NT2/D1 (cell line): Measurements from ENCODE around the gene DNAAF5.

ENCODE experiments used
- DNase-seq: peaks from one replicate; pipeline ENCODE4 v3.0.0-alpha.2; 2011; ENCODE audit warnings: low read depth, low spot score
- H3K27me3 ChIP-seq: 2 replicates; pipeline ENCODE4 v1.6.0; 2011; ENCODE audit warnings: mild to moderate bottlenecking; ENCODE audit not compliant: insufficient read length, insufficient read depth
- H3K36me3 ChIP-seq: 2 replicates; pipeline ENCODE4 v1.6.1; 2011; ENCODE audit warnings: mild to moderate bottlenecking, low read length, mixed read lengths; ENCODE audit not compliant: insufficient read depth, insufficient read length
- H3K4me1 ChIP-seq: 2 replicates; pipeline ENCODE4 v1.5.1; 2011; ENCODE audit not compliant: insufficient read depth, insufficient read length
- H3K4me3 ChIP-seq: 2 replicates; pipeline ENCODE4 v1.5.1; 2011; ENCODE audit warnings: low read depth; ENCODE audit not compliant: insufficient read length
- H3K9ac ChIP-seq: 2 replicates; pipeline ENCODE4 v1.6.0; 2011; ENCODE audit warnings: low read depth; ENCODE audit not compliant: insufficient read length
- H3K9me3 ChIP-seq: 2 replicates; pipeline ENCODE4 v1.5.1; 2011; ENCODE audit warnings: mild to moderate bottlenecking, low read length; ENCODE audit not compliant: insufficient read depth
- SUZ12 ChIP-seq: IDR thresholded peaks from 2 replicates; pipeline ENCODE4 v1.6.1; 2011; ENCODE audit not compliant: insufficient read length, insufficient read depth; ENCODE audit errors: extremely low read depth
- YY1 ChIP-seq: IDR thresholded peaks from 2 replicates; pipeline ENCODE4 v1.6.1; 2011; ENCODE audit not compliant: insufficient read length, insufficient read depth
- ZNF274 ChIP-seq: IDR thresholded peaks from 2 replicates; pipeline ENCODE4 v1.6.1; 2011; ENCODE audit warnings: mild to moderate bottlenecking, low read depth, low read length

DNAAF5 gene

DNA sequence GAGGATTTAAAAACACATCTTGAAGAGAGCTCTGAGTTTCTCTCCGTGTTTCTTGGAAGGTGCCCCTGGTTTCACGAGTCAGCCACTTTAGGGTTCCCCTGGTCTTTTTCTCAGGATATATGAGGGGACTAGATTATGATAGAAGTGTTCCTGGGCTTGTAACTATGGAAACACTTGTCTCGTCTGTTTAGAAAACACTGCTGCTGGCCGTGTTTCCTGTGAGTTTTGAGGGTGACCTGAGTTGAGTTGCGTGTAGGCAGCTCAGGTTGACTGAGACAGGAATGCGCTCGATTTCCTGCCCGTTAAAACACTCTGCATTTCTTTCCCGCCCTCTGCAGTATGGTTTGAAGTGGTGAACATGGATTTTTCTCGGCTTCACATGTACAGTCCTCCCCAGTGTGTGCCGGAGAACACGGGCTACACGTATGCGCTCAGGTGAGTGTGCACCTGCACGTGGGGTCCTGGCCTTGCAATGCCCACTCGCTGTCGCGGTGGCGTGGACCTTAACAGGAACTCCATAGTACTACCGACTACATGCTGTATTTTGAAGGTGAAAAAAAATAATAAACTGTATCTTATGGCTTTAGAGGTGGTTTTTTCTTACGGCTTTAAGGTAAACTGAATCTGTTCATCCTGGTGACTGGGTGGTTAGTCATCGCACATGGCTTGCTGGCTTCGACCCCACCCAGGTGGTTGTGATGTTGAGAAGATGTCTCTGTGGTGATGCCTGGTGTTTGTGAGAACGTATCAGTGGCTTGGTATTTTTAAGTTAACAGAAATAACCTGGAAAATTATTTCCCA, 105.9 kb downstream of the DNAAF5 start, which contains the start of gene SUN1:
SUN1 (plus strand) TSS at position 310 of the 801 bp plus-strand sequence; CDS start at position 359, 49 bp downstream.
- DNase-seq, result no peak
- Histone ChIP-seq H3K9me3 (no peaks in the 10 kb centered on the region), H3K9ac (no peak within 1 kb of the TSS), H3K36me3 (peaks cover 34% of the 10 kb centered on the region), H3K4me3 (no peak within 1 kb of the TSS), H3K4me1 (peaks cover 18% of the 10 kb centered on the region), H3K27me3 (no peaks in the 10 kb centered on the region)
- TF ChIP-seq YY1 (no peak), SUZ12 (no peak), ZNF274 (no peak)

GRCh38 chr7:832968-833424, 106.5 kb downstream of the DNAAF5 start:
- DNase-seq, result no peak

DNA sequence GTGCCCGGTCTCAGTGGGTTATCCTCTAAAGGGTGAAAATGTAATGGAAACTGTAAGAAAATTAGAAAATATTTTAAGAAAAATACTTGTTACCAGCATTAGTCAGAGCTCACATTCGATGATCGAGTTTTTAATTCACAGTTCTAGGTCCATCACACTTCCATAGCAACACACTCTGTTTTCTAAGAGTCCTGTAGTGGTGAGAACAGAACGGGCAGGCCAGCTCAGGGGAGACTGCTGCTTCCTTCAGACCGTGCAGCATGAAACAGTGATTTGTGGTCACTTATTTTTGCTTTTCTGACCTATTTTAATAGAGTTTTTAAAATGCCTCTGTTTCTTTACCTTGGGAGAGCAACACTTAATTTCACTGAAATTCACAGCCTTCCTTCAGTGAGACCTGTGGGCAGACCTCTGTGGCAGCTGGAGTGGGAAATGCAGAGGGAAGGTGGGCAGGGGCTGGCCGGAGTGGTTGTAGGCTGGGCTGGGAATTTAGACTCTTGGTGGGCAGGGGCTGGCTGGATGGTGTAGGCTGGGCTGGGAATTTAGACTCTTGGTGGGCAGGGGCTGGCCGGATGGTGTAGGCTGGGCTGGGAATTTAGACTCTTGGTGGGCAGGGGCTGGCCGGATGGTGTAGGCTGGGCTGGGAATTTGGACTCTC, 107.2 kb downstream of the DNAAF5 start:
- Histone ChIP-seq H3K9ac (no peak overlapping the region), H3K27me3 (no peaks in the 10 kb centered on the region), H3K4me3 (no peak overlapping the region), H3K36me3 (peaks cover 44% of the 10 kb centered on the region), H3K9me3 (no peaks in the 10 kb centered on the region), H3K4me1 (peaks cover 18% of the 10 kb centered on the region)
- no peak for TF ChIP-seq YY1
- no peak for TF ChIP-seq SUZ12
- no peak for TF ChIP-seq ZNF274
- DNase-seq, result no peak

More at GRCh38 chr7:832968-833424, 106.5 kb downstream of the DNAAF5 start:
- no peaks in the 10 kb centered on the region for H3K27me3 ChIP-seq
- no peaks in the 10 kb centered on the region for H3K9me3 ChIP-seq
- TF ChIP-seq ZNF274 (no peak), SUZ12 (no peak), YY1 (no peak)
- no peak overlapping the region for H3K9ac ChIP-seq
- peaks cover 40% of the 10 kb centered on the region for H3K36me3 ChIP-seq
- peaks cover 18% of the 10 kb centered on the region for H3K4me1 ChIP-seq
- no peak overlapping the region for H3K4me3 ChIP-seq

GRCh38 chr7:834277-834676, 107.8 kb downstream of the DNAAF5 start:
- Histone ChIP-seq H3K27me3 (no peaks in the 10 kb centered on the region), H3K9ac (no peak overlapping the region), H3K9me3 (no peaks in the 10 kb centered on the region), H3K36me3 (peaks cover 46% of the 10 kb centered on the region), H3K4me3 (no peak overlapping the region), H3K4me1 (peaks cover 18% of the 10 kb centered on the region)
- TF ChIP-seq ZNF274 (no peak), YY1 (no peak), SUZ12 (no peak)
- no peak for DNase-seq

GRCh38 chr7:835021-835420, 108.5 kb downstream of the DNAAF5 start:
- no peak for TF ChIP-seq ZNF274
- TF ChIP-seq SUZ12, result no peak
- no peak for TF ChIP-seq YY1

GRCh38 chr7:835485-836401, 109.2 kb downstream of the DNAAF5 start:
- H3K9ac ChIP-seq, result no peak overlapping the region
- H3K4me1 ChIP-seq, result peaks cover 14% of the 10 kb centered on the region
- H3K27me3 ChIP-seq, result no peaks in the 10 kb centered on the region
- H3K4me3 ChIP-seq, result no peak overlapping the region
- TF ChIP-seq YY1 (no peak), ZNF274 (no peak), SUZ12 (no peak)
- H3K9me3 ChIP-seq, result no peaks in the 10 kb centered on the region
- peaks cover 56% of the 10 kb centered on the region for H3K36me3 ChIP-seq
- no peak for DNase-seq

More at GRCh38 chr7:835021-835420, 108.5 kb downstream of the DNAAF5 start:
- peaks cover 52% of the 10 kb centered on the region for H3K36me3 ChIP-seq
- no peak overlapping the region for H3K4me3 ChIP-seq
- DNase-seq, result no peak
- H3K4me1 ChIP-seq, result peaks cover 17% of the 10 kb centered on the region
- H3K9ac ChIP-seq, result no peak overlapping the region
- no peaks in the 10 kb centered on the region for H3K27me3 ChIP-seq
- H3K9me3 ChIP-seq, result no peaks in the 10 kb centered on the region
